ENCODE results near the gene TSGA10IP.

TSGA10IP gene

DNA sequence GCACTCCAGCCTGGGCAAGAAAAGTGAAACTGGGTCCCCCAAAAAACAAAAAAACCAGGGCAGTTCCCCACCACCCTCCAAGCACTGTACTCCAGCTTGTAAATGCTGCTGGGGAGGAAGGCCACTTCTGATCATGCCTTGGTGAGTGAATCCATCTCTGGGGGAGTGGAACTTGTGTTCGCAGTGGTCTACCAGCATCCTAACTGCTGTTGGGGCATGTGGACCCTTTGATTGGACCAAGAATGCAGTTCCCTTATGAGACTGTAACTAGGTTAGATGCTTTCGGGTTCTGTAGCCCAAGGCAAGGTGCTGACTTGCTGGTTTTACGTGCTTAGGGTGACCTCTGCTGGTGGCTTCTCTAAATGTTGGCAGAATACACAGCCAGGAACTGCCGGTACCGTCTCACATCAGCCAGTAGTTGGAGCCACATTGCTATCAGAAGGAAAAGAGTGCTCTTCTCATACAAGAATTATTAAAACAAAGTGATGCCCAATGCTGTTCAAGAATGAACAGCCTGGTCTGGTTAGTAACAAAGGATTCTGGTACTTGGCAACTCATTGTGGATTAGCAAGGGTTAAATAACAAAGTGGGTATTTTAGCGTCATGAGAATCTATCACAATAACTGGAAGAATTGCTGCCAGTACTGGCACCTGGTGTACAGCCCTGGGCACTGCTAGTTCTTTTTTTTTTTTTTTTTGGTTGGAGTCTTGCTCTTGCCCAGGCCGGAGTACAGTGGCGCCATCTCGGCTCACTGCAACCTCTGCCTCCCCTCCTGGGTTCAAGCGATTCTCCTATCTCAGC is 43.7 kb downstream of the TSGA10IP start:
- TF ChIP-seq EZH2phosphoT487 (IDR thresholded peaks at IDR 0.05; ENCODE audit: borderline replicate concordance), result no peak
- TF ChIP-seq, protein P1, sequence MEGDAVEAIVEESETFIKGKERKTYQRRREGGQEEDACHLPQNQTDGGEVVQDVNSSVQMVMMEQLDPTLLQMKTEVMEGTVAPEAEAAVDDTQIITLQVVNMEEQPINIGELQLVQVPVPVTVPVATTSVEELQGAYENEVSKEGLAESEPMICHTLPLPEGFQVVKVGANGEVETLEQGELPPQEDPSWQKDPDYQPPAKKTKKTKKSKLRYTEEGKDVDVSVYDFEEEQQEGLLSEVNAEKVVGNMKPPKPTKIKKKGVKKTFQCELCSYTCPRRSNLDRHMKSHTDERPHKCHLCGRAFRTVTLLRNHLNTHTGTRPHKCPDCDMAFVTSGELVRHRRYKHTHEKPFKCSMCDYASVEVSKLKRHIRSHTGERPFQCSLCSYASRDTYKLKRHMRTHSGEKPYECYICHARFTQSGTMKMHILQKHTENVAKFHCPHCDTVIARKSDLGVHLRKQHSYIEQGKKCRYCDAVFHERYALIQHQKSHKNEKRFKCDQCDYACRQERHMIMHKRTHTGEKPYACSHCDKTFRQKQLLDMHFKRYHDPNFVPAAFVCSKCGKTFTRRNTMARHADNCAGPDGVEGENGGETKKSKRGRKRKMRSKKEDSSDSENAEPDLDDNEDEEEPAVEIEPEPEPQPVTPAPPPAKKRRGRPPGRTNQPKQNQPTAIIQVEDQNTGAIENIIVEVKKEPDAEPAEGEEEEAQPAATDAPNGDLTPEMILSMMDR (conservative IDR thresholded peaks at IDR 0.05; ENCODE audit: low read length), result peak; percentile 100
- H2AFZ ChIP-seq (ENCODE audit: low read length), result no peak overlapping the region
- no peak overlapping the region for H3K9ac ChIP-seq (ENCODE audit: low read depth, low read length, poor library complexity, severe bottlenecking)
- H3K36me3 ChIP-seq (ENCODE audit: insufficient read depth, low read length), result no peaks in the 10 kb centered on the region
- no peaks in the 10 kb centered on the region for H3K27me3 ChIP-seq (ENCODE audit: insufficient read depth, low read length, poor library complexity, severe bottlenecking)
- H3K9me3 ChIP-seq (ENCODE audit: insufficient read depth, low read depth, low read length), result no peaks in the 10 kb centered on the region
- H3K4me2 ChIP-seq (ENCODE audit: low read depth, low read length, poor library complexity, severe bottlenecking), result no peak overlapping the region
- no peaks in the 10 kb centered on the region for H4K20me1 ChIP-seq (ENCODE audit: insufficient read depth, low read length, poor library complexity, severe bottlenecking)
- H3K79me2 ChIP-seq (ENCODE audit: insufficient read depth, low read length), result no peaks in the 10 kb centered on the region
- H3F3A ChIP-seq (ENCODE audit: low read depth), result peaks cover 2% of the 10 kb centered on the region; the same call in 1 of the 2 replicates
- no peaks in the 10 kb centered on the region for H3K4me1 ChIP-seq (ENCODE audit: insufficient read depth, low read length, poor library complexity, severe bottlenecking)
- H3K4me3 ChIP-seq (ENCODE audit: low read length, poor library complexity, severe bottlenecking), result no peak overlapping the region
- H3K9me2 ChIP-seq (replicated peaks; ENCODE audit: low read depth, low read length), result no peaks in the 10 kb centered on the region

DNA sequence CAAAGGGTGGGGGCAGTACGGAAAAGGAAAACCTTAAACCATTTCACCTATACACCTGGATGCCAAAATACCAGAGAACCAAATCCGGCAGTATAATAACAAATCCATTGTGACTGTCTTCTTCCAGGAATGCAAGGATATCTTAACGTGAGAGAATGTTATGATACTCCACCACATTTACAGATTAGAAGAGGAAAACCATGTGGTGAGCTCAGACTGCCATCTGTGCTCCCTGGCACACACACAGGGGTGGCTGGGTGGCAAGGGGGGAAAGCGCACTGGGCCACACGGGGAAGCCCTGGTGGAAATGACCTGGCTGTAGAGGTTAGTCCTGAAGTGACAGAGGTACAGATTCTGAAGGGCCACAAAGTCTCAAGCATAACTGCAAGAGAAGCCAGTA is 46.8 kb downstream of the TSGA10IP start:
- no peak overlapping the region for H2AFZ ChIP-seq (ENCODE audit: low read length)
- H3K4me3 ChIP-seq (ENCODE audit: low read length, poor library complexity, severe bottlenecking), result no peak overlapping the region
- H3K9me3 ChIP-seq (ENCODE audit: insufficient read depth, low read depth, low read length), result no peaks in the 10 kb centered on the region
- no peaks in the 10 kb centered on the region for H3K4me1 ChIP-seq (ENCODE audit: insufficient read depth, low read length, poor library complexity, severe bottlenecking)
- H3K9me2 ChIP-seq (replicated peaks; ENCODE audit: low read depth, low read length), result no peaks in the 10 kb centered on the region
- TF ChIP-seq, protein P1 (conservative IDR thresholded peaks at IDR 0.05; ENCODE audit: low read length), result no peak
- TF ChIP-seq EZH2phosphoT487 (IDR thresholded peaks at IDR 0.05; ENCODE audit: borderline replicate concordance), result no peak
- no peaks in the 10 kb centered on the region for H3K27me3 ChIP-seq (ENCODE audit: insufficient read depth, low read length, poor library complexity, severe bottlenecking)
- H3K36me3 ChIP-seq (ENCODE audit: insufficient read depth, low read length), result peaks cover 1% of the 10 kb centered on the region; the same call in 1 of the 2 replicates
- no peak overlapping the region for H3K4me2 ChIP-seq (ENCODE audit: low read depth, low read length, poor library complexity, severe bottlenecking)
- H4K20me1 ChIP-seq (ENCODE audit: insufficient read depth, low read length, poor library complexity, severe bottlenecking), result no peaks in the 10 kb centered on the region
- H3K79me2 ChIP-seq (ENCODE audit: insufficient read depth, low read length), result no peaks in the 10 kb centered on the region
- peaks cover 2% of the 10 kb centered on the region for H3F3A ChIP-seq (ENCODE audit: low read depth)
- no peak overlapping the region for H3K9ac ChIP-seq (ENCODE audit: low read depth, low read length, poor library complexity, severe bottlenecking)

- Histone ChIP-seq H3K4me1 (ENCODE audit: insufficient read depth, low read length, poor library complexity, severe bottlenecking) (peaks cover 14% of the 10 kb centered on the region), H2AFZ (ENCODE audit: low read length) (no peak overlapping the region), H3K9ac (ENCODE audit: low read depth, low read length, poor library complexity, severe bottlenecking) (no peak overlapping the region), H3K27me3 (ENCODE audit: insufficient read depth, low read length, poor library complexity, severe bottlenecking) (no peaks in the 10 kb centered on the region), H4K20me1 (ENCODE audit: insufficient read depth, low read length, poor library complexity, severe bottlenecking) (peaks cover 21% of the 10 kb centered on the region), H3F3A (ENCODE audit: low read depth) (no peaks in the 10 kb centered on the region; the same call in 1 of the 2 replicates), H3K4me3 (ENCODE audit: low read length, poor library complexity, severe bottlenecking) (no peak overlapping the region), H3K9me2 (replicated peaks; ENCODE audit: low read depth, low read length) (no peaks in the 10 kb centered on the region), H3K9me3 (ENCODE audit: insufficient read depth, low read depth, low read length) (no peaks in the 10 kb centered on the region), H3K79me2 (ENCODE audit: insufficient read depth, low read length) (peaks cover 36% of the 10 kb centered on the region), H3K4me2 (ENCODE audit: low read depth, low read length, poor library complexity, severe bottlenecking) (no peak overlapping the region), H3K36me3 (ENCODE audit: insufficient read depth, low read length) (peaks cover 32% of the 10 kb centered on the region; the same call in 1 of the 2 replicates)
- no peak for TF ChIP-seq EZH2phosphoT487 (IDR thresholded peaks at IDR 0.05; ENCODE audit: borderline replicate concordance)
- TF ChIP-seq, protein P1 (conservative IDR thresholded peaks at IDR 0.05; ENCODE audit: low read length), result no peak
These were observed 52.0 kb downstream of the TSGA10IP start for GRCh38 chr11:65997286-65997685.
